HT-29 (cell line): ENCODE data around the gene GRM4. TPM values are rescaled to one million over a fixed set of nuclear protein-coding genes. Genes with fewer than 3 reads are reported as not detected.

Source experiments
- DNase-seq: peaks from one replicate; pipeline ENCODE4 v3.0.0-alpha.2; 2015; ENCODE audit warnings: low spot score
- small RNA-seq: library from RNA; depleted of rRNA; stranded (forward); fragments of <200 nt; gene quantifications from one replicate; pipeline ENCODE3, GENCODE V24; 2014
- total RNA-seq: library from RNA; depleted of rRNA; stranded (reverse); fragments of >200 nt; shearing (Covaris generic); gene quantifications from 2 replicates; pipeline ENCODE4 v1.2.3, GENCODE V29; 2014; rRNA removed

The GRM4 gene
- total RNA-seq, 1 experiment from 2014 or later = not detected

DNA sequence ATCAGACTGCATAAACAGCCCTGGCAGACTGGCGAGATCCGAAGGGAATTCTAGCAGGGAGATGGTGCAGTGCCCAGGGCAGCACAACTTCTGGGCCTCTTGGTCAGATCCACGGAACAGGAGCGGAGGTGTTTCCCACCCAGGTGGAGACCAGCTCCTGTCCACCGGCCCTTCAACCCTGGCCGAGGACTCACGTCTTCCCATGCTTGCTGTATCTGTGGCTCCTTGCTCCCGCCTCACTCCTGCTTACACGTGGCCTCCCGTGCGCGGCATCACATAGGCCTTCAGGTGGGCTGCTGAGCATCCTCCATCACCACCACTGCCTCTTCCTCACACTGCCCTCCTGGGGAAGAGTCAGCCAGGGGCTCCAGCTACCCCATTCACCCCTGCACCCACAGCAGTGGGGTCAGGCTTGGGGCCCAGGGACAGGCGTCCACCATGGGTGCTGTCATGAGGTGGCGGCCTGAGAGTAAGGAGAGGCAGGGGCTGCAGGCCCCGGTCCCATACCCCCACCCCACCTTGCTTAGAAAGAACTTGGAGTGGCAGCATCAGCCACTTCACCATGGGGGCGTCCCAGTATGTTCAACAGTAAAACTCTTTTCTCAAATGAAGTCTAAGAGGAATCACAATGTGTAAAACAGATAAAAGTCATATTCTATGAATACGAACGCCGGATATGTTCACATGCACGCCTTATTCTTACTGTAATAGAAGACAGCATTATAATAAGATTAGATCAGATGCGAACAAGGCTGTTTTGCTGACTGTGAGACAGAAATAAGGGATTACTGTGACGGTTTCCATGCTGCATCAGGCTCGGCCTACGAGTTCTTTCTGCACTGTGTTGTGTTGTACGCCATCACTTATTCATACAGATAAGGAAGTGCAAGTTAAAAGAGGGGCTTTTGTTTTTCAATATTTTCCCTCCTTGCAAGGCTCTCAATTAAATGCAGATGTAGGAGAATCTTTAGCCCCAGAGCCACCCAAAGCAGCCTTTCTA is 165.4 kb downstream of the GRM4 start:
- DNase-seq = no peak

DNA sequence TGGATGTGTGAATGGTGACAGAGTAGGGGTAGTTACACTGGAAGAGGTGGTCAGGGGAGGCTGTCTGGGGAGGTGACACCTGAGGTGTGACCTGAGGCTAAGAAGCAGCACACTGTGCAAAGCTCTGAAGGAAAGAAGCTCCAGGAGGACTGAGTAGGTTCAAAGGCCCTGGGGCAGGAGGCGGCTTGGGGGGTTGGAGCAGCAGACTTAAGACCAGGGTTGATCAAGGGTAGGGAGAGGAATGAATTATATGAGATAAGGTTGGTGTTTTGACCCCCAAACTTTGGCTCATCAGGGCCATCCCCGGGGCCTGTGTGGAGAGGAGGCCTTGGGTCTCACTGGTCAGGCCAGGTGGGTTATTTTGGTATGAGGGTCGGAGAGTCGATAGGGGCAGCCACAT is 166.1 kb downstream of the GRM4 start:
- no peak for DNase-seq

DNA sequence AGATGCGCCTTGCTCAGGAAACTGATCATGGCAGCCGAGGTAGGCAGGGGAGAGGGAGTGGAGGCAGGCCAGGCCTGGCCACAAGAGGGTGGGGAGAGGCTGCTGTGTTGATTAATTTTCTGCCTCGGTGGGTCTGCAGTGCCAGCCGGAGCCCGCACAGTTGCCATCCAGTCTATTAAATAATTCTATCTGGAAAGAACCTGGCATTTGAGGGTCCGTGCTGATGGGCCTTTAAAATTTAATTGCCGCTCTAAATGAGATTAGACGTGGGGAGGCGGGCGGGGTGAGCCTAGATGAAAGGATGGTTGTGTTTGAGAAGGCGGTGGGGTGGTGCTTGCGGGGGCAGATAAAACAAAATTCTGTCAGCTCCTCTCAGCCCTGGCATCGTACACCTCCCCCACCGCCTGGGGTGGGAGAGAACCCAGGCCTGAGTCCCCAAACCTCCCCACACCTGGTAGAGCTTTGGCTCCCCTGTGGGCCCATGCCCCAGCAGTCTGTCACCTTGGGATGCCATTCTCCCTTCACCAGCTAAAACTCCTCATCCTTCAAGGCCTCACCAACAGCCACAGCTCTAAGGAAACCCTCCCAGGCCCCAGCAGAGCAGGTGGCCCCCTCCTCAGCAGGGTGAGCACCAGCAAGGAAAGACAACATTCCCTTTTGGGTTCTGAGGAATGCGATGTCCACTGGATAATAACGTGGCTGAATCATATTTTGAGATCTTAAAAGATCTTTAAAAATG is 167.3 kb downstream of the GRM4 start:
- no peak for DNase-seq

DNA sequence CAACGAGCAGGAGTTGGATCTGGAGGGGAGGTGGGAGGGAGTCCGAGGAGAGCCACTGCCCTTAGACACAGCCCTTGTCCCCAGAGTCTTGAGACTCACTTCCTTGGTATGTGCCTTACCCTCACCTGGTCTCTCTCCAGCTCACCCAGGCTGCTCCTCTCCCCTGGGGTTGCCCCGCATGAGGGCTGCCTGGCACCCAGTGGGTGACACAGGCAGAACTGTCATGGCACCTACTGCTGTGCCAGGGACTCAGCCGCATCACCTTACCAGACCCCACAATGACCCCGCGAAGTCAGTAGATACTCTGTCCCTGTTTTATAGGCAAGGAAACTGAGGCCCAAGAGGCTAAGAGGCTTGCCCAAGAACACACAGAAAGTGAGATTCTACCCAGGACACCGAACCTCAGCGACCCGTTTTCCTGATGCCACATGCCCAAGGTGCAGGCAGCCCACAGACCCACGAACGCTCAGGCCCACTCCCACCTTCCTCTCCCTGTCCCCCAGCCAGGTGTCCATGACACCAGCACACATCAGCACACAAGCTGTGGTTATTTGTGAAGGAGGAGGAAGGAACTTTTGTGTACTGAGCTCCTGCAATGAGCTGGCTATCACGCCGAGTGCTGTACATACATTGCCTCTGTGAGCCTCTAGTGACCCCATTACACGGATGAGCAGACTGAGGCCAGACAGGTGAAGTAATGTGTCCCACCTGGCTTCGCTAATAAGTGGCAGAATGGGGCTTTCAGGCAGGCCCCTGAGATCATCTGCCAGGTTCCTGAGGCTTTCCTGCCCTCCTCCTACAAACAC is 168.1 kb downstream of the GRM4 start:
- no peak for DNase-seq

DNA sequence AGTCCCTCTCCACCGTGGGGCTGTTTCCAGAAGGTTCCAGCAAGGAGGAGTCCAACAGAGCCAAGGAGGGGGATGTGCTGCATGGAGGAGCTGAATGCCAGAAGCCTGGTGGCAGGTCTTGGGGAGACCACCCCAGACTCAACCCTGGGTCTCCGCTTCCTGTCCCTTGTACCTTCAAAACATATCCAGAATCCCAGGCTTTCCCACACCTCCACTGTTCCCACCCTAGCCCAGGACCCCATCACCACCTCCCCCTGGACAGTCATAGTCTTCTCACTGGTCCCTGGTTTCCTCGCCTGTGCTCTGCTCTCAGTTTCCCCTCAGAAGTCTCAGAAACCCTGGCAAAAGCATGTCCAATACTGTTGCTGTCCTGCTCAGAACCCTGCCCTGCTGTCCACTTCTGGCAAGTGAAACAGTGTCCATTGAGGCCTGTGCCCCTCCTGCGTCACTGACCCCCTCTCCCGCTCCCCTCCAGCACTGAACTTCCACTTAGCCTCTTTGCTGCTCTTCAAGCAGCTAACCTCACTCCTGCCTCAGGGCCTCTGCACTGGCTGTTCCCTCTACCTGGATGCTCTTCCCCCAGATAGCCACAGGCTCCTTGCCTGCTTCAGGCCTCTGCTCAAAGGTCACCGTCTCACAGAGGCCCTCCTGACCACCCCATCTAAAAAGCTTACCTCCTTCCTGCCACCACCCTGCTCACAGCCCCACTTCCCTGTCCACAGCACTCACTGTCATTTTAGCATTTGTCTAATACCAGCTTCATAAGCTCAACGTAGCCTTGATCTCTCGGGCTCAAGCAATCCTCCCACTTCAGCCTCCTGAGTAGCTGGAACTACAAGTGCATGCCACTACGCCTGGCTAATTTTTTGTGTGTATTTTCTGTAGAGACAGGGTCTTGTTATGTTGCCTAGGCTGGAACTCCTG is 169.2 kb downstream of the GRM4 start:
- DNase-seq = no peak

DNA sequence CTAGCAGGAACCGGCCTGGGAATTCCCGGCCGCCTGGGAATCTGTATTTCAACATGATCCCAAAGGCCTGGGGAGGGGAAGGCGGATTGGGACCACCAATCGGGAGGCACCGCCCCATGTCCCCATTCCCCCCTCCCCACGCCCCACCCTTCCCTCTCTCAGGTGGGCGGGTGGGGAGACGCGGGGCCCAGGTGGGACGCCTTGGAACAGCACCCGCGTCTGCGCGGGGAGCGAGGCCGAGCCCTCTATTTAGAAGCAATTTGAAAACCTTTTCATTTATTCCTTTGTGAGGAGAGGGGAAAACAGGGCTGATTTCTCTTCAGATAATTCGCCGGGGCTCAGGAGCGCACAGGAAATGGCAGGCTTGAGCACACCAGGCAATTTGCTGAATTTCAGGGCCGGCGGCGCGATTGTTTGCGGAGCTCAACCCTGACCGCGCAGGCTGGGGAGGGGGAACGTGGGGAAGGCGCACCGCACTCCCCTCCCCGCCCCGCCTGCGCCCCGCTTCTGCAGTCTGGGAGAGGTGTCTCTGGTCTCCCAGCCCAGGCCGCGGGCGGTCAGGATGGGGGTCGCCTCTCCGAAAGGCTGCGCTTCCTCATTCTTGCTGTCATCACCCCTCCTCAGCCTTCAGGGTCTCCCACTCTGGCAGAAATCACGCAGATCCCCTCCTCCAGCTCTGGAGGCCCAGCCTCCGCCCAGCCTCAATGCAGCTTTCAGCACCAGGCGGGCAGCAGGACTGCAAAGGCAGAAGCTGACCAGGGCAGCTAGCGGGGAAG is 170.0 kb downstream of the GRM4 start:
- no peak for DNase-seq

DNA sequence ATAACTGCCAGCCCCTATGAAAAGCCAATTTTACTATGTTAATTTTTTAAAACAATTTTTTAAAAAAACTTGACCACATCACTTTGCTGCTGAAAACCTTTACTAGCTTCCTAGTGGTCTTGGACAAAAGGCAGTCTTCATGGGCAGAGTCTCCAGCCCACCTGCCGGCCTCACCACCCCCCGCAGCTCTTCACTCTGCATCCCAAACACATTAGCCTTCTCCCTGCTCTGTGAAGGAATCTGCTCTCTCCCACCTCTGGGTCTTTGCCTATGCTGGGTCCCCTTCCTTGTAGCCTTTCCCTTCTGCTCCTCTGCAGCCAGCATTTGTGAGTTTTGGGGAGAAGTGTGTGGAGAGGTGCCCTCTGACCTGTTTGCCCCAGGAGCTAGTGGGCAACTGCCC is 171.4 kb downstream of the GRM4 start:
- no peak for DNase-seq

DNA sequence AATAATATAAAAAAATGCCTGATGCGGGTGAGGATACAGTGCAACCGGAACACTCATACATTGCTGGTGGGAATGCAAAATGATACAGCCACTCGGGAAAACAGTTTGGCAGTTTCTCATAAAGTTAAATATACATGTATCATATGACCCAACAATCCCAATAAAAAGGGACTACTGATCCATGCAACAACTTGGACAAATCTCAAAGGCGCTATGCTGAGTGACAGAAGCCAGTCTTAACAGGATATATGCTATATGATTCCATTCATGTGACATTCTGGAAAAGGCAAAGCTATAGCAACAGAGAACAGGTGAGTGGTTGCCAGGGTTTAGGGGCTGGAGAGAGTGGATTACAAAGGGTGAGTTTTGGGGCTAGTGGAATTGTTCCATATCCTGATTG is 171.9 kb downstream of the GRM4 start:
- no peak for DNase-seq

DNA sequence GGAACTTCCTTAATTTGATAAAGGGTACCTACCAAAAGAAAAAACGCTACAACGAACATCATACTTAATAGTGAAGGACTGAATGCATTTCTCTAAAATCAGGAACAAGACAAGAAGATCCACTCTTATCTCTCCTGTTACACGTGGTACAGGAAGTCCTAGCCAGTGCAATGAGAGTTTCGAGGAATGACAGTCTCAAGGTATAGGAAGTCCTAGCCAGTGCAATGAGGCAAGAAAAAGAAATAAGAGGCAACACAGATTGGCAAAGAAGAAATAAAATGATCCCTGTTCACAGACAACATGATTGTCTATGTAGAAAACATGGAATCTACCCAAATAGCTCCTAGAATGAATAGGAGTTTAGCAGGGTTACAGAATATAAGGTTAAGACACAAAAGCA is 174.3 kb downstream of the GRM4 start:
- DNase-seq = no peak

Small RNAs within 50 kb of the gene (small RNA-seq; reads per million reads assigned to genes)
- not detected for gene MIR1275

Other genes with a start within 250 kb of the GRM4 start
- gene HMGA1, start 90.8 kb upstream of the GRM4 start, total RNA-seq = 1,158 and 1,171 TPM in 2 replicates
- 25.2 and 26.8 TPM in 2 replicates for gene SMIM29, start 102.9 kb upstream of the GRM4 start, total RNA-seq
- gene NUDT3, start 246.6 kb upstream of the GRM4 start, total RNA-seq = 20.0 and 20.7 TPM in 2 replicates